NCI-H774 (cell line): Measurements from ENCODE around the gene CACNG6.

Source experiments
- DNase-seq: peaks from one replicate; lab custom pipeline; 2025; lab: John Stamatoyannopoulos, UW

The CACNG6 gene

GRCh38 chr19:53966931-53967330, 24.5 kb upstream of the CACNG6 start:
- DNase-seq: no peak

- DNase-seq: no peak
Observed at GRCh38 chr19:53969366-53969765, 22.1 kb upstream of the CACNG6 start.

GRCh38 chr19:53971673-53972072, 19.8 kb upstream of the CACNG6 start:
- no peak for DNase-seq

GRCh38 chr19:53977429-53977990, 13.9 kb upstream of the CACNG6 start:
- DNase-seq: no peak

- no peak for DNase-seq
Observed at GRCh38 chr19:53977991-53978731, 13.3 kb upstream of the CACNG6 start.

- DNase-seq: no peak
Observed at GRCh38 chr19:53978975-53979801, 12.2 kb upstream of the CACNG6 start.

- DNase-seq: no peak
Observed at GRCh38 chr19:53980539-53981375, 10.7 kb upstream of the CACNG6 start.

- DNase-seq: no peak
Observed at GRCh38 chr19:53981376-53981951, 10.0 kb upstream of the CACNG6 start.

- DNase-seq: no peak
Observed at GRCh38 chr19:53982001-53982451, 9.4 kb upstream of the CACNG6 start.

- DNase-seq: no peak
Observed at GRCh38 chr19:53982611-53983010, 8.8 kb upstream of the CACNG6 start.

GRCh38 chr19:53983457-53984289, 7.8 kb upstream of the CACNG6 start:
- DNase-seq: no peak

GRCh38 chr19:53985863-53986262, 5.6 kb upstream of the CACNG6 start:
- DNase-seq: no peak

- no peak for DNase-seq
Observed at GRCh38 chr19:53988981-53989380, 2.5 kb upstream of the CACNG6 start.

GRCh38 chr19:53989600-53990533, 1.6 kb upstream of the CACNG6 start:
- DNase-seq: no peak

- no peak for DNase-seq
Observed at GRCh38 chr19:53992211-53992610, 774 bp downstream of the CACNG6 start.

GRCh38 chr19:53992815-53993214, 1.4 kb downstream of the CACNG6 start:
- DNase-seq: no peak

- no peak for DNase-seq
Observed at GRCh38 chr19:53993448-53993847, 2.0 kb downstream of the CACNG6 start.

- no peak for DNase-seq
Observed at GRCh38 chr19:53994811-53995210, 3.4 kb downstream of the CACNG6 start.

- DNase-seq: no peak
Observed at GRCh38 chr19:53998223-53998622, 6.8 kb downstream of the CACNG6 start.

- no peak for DNase-seq
Observed at GRCh38 chr19:53999694-54000093, 8.3 kb downstream of the CACNG6 start.
